ENCODE data around the gene EDAR. TPM values are rescaled to one million over a fixed set of nuclear protein-coding genes. Genes with fewer than 3 reads are reported as not detected.

EDAR gene
- total RNA-seq, 1 donor from 2014 or later = not detected

DNA sequence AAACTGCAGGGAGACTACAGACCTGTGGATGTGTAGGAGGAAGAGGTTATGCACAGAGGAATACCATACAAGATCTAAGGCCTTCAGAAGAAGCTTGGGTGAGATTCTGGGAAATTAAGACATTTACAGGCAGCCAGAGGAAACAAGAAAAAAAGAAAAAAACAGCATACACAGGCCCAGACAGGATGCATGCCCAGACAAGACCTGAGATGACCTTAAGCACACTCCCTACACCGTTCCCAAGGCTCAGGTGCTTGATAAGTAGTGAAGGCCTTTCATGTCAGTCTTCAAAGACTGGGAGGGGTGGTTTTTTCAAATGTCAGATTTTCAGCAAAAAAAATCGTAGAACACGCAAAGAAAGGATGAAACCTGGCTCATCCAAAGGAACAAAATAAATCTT, 119.5 kb downstream of the EDAR start:
- peaks cover 49% of the 10 kb centered on the region for H3K36me3 Mint-ChIP-seq (ENCODE audit: low read depth)
- no peaks in the 10 kb centered on the region for H3K4me1 Mint-ChIP-seq
- no peak overlapping the region for H3K4me3 Mint-ChIP-seq
- POLR2A ChIA-PET = no interaction called here
- TF ChIP-seq, protein P1, sequence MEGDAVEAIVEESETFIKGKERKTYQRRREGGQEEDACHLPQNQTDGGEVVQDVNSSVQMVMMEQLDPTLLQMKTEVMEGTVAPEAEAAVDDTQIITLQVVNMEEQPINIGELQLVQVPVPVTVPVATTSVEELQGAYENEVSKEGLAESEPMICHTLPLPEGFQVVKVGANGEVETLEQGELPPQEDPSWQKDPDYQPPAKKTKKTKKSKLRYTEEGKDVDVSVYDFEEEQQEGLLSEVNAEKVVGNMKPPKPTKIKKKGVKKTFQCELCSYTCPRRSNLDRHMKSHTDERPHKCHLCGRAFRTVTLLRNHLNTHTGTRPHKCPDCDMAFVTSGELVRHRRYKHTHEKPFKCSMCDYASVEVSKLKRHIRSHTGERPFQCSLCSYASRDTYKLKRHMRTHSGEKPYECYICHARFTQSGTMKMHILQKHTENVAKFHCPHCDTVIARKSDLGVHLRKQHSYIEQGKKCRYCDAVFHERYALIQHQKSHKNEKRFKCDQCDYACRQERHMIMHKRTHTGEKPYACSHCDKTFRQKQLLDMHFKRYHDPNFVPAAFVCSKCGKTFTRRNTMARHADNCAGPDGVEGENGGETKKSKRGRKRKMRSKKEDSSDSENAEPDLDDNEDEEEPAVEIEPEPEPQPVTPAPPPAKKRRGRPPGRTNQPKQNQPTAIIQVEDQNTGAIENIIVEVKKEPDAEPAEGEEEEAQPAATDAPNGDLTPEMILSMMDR (IDR thresholded peaks at IDR 0.05) = no peak
- DNase-seq = no peak
- H3K27me3 Mint-ChIP-seq = no peaks in the 10 kb centered on the region
- intact Hi-C loops (cut with micrococcal nuclease) = no loop called here
- ATAC-seq (ENCODE audit: low read depth) = no peak
- peaks cover 19% of the 10 kb centered on the region for H3K9me3 Mint-ChIP-seq
- CTCF ChIA-PET = no interaction called here
- H3K27ac Mint-ChIP-seq = no peak overlapping the region

DNA sequence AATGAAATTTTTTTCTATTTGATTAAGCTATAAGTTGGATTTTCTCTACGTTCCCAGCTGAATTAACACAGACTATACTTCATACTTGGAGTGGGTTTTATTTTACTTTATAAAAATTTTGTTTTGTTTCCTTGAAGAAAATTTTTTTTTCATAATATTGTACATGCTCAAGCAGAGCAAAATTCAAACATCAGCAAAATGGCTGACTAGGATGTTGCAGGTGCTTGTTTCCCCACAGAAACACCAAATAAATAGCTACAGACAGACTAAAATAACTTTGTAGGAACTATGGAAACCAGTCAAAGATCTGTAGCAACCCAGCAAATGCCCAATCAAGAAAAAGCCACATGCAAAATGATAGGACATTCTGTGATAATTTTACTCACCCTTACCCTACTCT, 120.1 kb downstream of the EDAR start:
- Mint-ChIP-seq H3K36me3 (ENCODE audit: low read depth) (peaks cover 45% of the 10 kb centered on the region), H3K4me3 (no peak overlapping the region), H3K4me1 (no peaks in the 10 kb centered on the region), H3K27me3 (no peaks in the 10 kb centered on the region), H3K9me3 (peaks cover 19% of the 10 kb centered on the region), H3K27ac (no peak overlapping the region)
- DNase-seq (no peak), ATAC-seq (ENCODE audit: low read depth) (no peak)
- intact Hi-C loops (cut with micrococcal nuclease) = no loop called here
- POLR2A ChIA-PET = no interaction called here
- TF ChIP-seq, protein P1 (IDR thresholded peaks at IDR 0.05) = no peak
- CTCF ChIA-PET = no interaction called here

DNA sequence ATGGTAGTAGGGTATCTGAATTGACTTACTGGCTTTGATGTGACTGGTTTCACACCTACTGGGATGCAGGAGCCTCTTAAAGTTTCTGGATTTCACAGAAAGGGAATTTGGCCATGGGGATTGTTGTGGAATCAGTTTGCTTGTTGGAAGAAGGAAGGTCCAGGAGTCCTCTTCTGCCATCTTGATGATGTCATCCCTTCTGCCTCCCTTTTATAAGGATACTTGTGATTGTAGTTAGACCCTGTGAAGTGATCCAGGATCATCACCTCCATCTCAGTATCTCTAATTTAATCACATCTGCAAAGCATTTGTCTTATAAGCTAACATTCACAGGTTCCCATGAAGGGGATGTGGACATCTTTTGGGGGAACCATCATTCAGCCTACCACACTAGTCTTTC, 123.0 kb downstream of the EDAR start:
- Mint-ChIP-seq H3K36me3 (ENCODE audit: low read depth) (peaks cover 40% of the 10 kb centered on the region), H3K9me3 (peaks cover 19% of the 10 kb centered on the region), H3K27ac (no peak overlapping the region), H3K4me1 (no peaks in the 10 kb centered on the region), H3K27me3 (no peaks in the 10 kb centered on the region), H3K4me3 (no peak overlapping the region)
- POLR2A ChIA-PET = no interaction called here
- no peak for DNase-seq
- CTCF ChIA-PET = no interaction called here
- ATAC-seq (ENCODE audit: low read depth) = no peak
- intact Hi-C loops (cut with micrococcal nuclease) = no loop called here
- TF ChIP-seq, protein P1 (IDR thresholded peaks at IDR 0.05) = no peak

DNA sequence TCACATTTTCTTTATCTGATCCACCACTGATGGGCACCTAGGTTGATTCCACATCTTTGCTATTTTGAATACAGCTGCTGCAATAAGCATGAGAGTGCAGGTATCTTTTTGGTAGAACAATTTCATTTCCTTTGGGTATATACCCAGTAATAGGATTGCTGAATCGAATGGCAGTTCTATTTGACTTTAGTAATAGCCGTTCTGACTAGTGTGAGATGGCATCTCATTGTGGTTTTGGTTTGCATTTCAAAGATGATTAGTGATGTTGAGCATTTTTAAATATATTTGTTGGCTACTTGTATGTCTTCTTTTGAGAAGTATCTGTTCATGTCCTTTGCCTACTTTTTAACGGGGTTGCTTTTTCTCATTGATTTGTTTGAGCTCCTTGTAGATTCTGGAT, 130.1 kb downstream of the EDAR start:
- POLR2A ChIA-PET = no interaction called here
- Mint-ChIP-seq H3K27me3 (no peaks in the 10 kb centered on the region), H3K4me3 (no peak overlapping the region), H3K9me3 (peaks cover 5% of the 10 kb centered on the region), H3K4me1 (no peaks in the 10 kb centered on the region), H3K36me3 (ENCODE audit: low read depth) (peaks cover 13% of the 10 kb centered on the region), H3K27ac (no peak overlapping the region)
- DNase-seq (no peak), ATAC-seq (ENCODE audit: low read depth) (no peak)
- CTCF ChIA-PET = no interaction called here
- TF ChIP-seq, protein P1 (IDR thresholded peaks at IDR 0.05) = no peak
- intact Hi-C loops (cut with micrococcal nuclease) = no loop called here

DNA sequence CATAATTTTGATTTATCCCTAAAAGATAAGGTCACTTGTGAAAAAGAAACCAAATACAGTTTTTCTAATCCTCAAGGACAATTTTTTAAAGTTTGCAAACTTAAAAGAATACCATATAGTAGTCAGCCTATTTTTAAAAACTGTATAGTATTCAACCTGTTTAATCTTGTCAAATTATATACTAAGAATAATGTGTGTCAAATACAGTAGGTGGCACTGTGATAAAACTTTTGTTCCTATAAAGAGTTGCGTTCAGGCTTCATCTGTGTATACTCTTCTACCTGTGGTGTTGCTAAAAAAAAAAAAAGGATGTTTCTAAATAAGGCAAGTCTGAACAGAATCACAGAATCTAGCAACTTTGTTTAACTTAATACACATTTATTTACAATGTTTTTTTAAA, 133.8 kb downstream of the EDAR start:
- DNase-seq (no peak), ATAC-seq (ENCODE audit: low read depth) (no peak)
- Mint-ChIP-seq H3K36me3 (ENCODE audit: low read depth) (peaks cover 38% of the 10 kb centered on the region), H3K9me3 (peaks cover 5% of the 10 kb centered on the region), H3K27ac (no peak overlapping the region), H3K4me1 (no peaks in the 10 kb centered on the region), H3K27me3 (no peaks in the 10 kb centered on the region), H3K4me3 (no peak overlapping the region)
- CTCF ChIA-PET = no interaction called here
- TF ChIP-seq, protein P1 (IDR thresholded peaks at IDR 0.05) = no peak
- intact Hi-C loops (cut with micrococcal nuclease) = loop anchor here (2.0 kb wide), 1 partner anchor 656 kb away; no protein-coding TSS in a partner anchor
- POLR2A ChIA-PET = no interaction called here
